Dendritic cell treated with granulocyte-macrophage colony-stimulating factor and Interleukin-4, amounts not matched to agents 40 ng/mL and 50 ng/mL, for 4 days (primary cell): ENCODE measurements around the gene C11orf98.
"Not testable (repeated sequence)": the region's sequence is repeated elsewhere in the genome, so short reads cannot be mapped to it uniquely, and the experiment has no call there.

ENCODE experiments used
- H3K27ac Mint-ChIP-seq: one replicate; pipeline ENCODE4 v1.8.0; 2022; ENCODE audit warnings: mild to moderate bottlenecking, mixed read lengths
- H3K27me3 Mint-ChIP-seq: one replicate; pipeline ENCODE4 v1.8.0; 2022; ENCODE audit warnings: mild to moderate bottlenecking, mixed read lengths
- H3K36me3 Mint-ChIP-seq: one replicate; pipeline ENCODE4 v1.8.0; 2022; ENCODE audit warnings: low read depth, mixed read lengths
- H3K4me1 Mint-ChIP-seq: one replicate; pipeline ENCODE4 v1.8.0; 2022; ENCODE audit warnings: low read depth, mixed read lengths
- H3K4me3 Mint-ChIP-seq: one replicate; pipeline ENCODE4 v1.8.0; 2022; ENCODE audit warnings: mild to moderate bottlenecking, moderate library complexity, mixed read lengths
- H3K9me3 Mint-ChIP-seq: one replicate; pipeline ENCODE4 v1.8.0; 2022; ENCODE audit warnings: mixed read lengths
- intact Hi-C: fragments of 100-400 bp; cut with micrococcal nuclease; formaldehyde crosslinking; loops from one replicate; pipeline ENCODE4 v1.15.0; 2022

The C11orf98 gene

DNA sequence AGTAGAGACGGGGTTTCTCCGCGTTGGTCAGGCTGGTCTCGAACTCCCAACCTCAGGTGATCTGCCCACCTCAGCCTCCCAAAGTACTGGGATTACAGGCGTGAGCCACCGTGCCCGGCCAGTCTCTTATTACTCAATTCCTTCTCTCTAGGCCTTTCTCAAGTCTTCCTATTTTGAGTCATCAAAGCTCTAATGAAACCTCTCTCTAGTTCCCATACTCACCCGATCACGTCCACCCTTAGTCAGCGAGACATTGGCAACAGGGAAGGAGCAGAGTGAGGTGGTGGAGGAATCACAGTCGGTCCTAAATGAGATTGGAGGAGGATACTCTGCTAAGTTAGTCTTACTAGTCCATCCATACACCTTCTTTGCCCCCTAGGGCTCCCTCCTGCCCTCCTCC is 37.2 kb upstream of the C11orf98 start:
- Mint-ChIP-seq H3K36me3 (peaks cover 63% of the 10 kb centered on the region), H3K4me1 (peaks cover 47% of the 10 kb centered on the region), H3K4me3 (no peak overlapping the region), H3K27me3 (no peaks in the 10 kb centered on the region), H3K9me3 (no peaks in the 10 kb centered on the region), H3K27ac (peak overlapping the region; percentile 86)
- intact Hi-C loops = no loop called here

DNA sequence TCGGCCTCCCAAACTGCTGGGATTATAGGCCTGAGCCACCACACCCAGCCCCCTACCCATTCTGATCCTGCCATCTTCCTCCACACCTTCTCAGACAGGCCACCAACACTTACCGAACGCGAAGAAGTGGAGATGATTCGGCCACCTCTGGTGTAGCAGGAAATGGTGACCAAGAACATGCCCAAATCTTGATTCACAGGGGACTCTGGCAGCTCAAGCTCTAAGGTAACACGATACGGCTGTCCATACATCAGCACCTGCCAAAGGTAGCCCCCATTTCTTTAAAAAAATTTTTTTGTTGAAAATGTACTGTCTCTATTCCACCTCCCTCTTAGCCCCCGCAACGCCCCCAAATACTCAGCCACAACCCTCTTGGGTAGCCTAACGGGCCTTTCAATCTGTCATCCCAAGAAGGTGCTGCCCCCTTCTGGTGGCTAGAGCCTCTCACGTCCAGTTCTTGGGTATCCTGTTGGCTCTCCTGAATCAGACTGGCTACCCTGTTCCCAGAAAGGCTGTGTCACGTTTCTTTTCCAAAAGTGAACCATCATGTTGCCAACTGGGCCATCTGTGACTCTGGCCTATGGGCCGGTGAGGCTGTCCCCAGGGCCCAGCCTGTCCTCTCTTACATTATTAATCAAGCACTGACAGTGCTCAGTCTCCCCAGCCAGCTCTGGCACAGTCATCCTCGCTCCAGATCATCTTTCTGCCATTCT is 29.6 kb upstream of the C11orf98 start:
- H3K9me3 Mint-ChIP-seq = no peaks in the 10 kb centered on the region
- peak overlapping the region; percentile 4 for H3K27ac Mint-ChIP-seq
- peaks cover 4% of the 10 kb centered on the region for H3K27me3 Mint-ChIP-seq
- peaks cover 90% of the 10 kb centered on the region for H3K36me3 Mint-ChIP-seq
- peaks cover 9% of the 10 kb centered on the region for H3K4me1 Mint-ChIP-seq
- H3K4me3 Mint-ChIP-seq = no peak overlapping the region
- intact Hi-C loops = loop anchor here (1.0 to 10.0 kb wide), 2 partner anchors 14 to 300 kb away; no protein-coding TSS in a partner anchor

- peaks cover 11% of the 10 kb centered on the region for H3K27me3 Mint-ChIP-seq
- intact Hi-C loops = loop anchor here (1.0 to 10.0 kb wide), 2 partner anchors 13 to 299 kb away; no protein-coding TSS in a partner anchor
- H3K4me1 Mint-ChIP-seq, H3K9me3 Mint-ChIP-seq, H3K4me3 Mint-ChIP-seq, H3K27ac Mint-ChIP-seq: not testable (repeated sequence)
- H3K36me3 Mint-ChIP-seq = peaks cover 87% of the 10 kb centered on the region
Measured at GRCh38 chr11:62693624-62694023, 28.6 kb upstream of the C11orf98 start.

DNA sequence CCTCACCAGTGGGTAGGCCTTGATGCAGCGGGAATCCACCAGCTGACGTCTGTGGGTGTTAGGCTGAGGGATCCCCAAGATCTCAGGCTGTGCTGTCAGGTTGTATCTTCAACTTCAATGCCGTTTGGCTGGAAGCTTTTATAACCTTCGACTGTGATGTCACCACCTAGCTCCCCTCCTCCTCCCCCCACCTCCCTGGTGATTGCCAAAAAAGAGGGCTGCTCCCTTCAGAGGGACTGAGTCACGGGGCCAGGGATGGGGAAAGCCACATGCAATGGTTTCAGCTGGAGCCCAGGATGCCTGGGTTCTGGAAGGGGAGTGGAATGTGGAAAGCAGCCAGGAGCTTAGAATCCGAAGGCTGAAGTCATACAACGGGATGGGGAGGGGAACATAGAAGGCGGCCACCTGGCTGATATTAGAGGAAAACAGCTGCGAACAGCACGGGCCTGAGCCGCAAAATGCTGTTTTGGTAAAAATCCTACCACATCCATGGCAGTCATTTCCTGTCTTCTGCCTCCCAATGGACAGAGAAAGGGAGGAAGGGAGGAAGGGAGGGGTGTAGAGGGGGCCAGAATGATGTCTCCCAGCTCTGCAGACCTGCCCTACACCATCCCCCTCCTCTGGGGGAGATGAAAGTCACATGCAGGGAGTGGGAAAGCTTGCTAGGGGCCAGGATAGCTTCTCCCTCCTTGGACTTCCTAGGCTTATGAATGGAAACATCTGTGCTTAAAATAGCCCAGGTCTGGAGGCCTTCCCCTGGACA is 24.6 kb upstream of the C11orf98 start, which contains the start of gene LRRN4CL:
LRRN4CL (minus strand) TSS at position 110 of the 763 bp plus-strand sequence. CDS start 1,022 bp downstream, outside the sequence.
- Mint-ChIP-seq H3K27ac (no peak within 1 kb of the TSS), H3K27me3 (peaks cover 32% of the 10 kb centered on the region), H3K4me1 (peaks cover 11% of the 10 kb centered on the region), H3K36me3 (peaks cover 54% of the 10 kb centered on the region), H3K9me3 (no peaks in the 10 kb centered on the region), H3K4me3 (no peak within 1 kb of the TSS)
- intact Hi-C loops = loop anchor here (10.0 kb wide), 1 partner anchor 295 kb away; no protein-coding TSS in a partner anchor

GRCh38 chr11:62688491-62688890 is 23.5 kb upstream of the C11orf98 start:
- H3K4me3 Mint-ChIP-seq = no peak overlapping the region
- peaks cover 32% of the 10 kb centered on the region for H3K27me3 Mint-ChIP-seq
- H3K9me3 Mint-ChIP-seq = no peaks in the 10 kb centered on the region
- no peak overlapping the region for H3K27ac Mint-ChIP-seq
- H3K4me1 Mint-ChIP-seq = peaks cover 9% of the 10 kb centered on the region
- H3K36me3 Mint-ChIP-seq = peaks cover 43% of the 10 kb centered on the region
- intact Hi-C loops = no loop called here

DNA sequence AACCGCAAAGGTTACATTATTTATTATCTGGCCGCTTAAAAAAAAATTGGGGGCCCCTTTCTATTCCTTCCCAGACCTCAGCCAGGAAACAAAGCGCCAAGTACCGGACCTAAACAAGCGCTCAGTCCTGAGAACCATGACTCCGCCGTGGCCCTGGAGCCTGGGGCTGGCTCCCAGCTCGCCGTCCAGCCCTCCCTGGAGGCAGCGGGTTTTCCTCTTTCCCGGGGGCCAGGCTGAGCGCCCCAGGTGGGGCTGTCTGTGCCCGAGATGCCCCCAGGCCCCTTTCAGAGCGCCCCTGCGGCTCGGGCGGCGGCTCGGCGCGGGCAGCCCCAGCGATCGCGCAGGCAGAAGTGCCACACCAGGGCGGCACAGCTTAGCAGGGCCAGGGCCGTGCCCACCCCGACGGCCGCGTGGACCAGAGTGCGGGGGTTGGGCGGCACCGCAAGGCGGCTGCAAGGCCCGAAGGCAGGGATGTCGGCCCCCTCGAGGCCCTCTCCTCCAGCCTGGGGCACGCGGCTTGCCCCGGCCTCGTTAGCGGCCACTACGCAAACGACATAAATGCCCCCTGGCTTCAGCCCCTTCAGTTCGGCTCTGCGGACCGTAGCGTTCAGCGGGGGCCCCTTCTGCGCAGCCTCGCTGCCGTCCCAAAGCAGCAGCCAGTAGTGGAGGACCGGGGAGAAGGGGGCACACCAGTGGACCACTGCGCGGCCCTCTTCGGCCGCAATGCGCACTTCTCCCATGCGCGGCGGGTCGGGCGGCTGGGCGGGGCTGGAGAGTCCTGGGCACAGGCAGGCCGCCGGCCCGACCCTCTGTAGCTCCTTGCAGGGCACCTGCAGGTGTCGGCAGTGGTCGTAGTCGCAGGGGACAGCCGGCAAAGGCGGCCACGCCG is 22.7 kb upstream of the C11orf98 start:
- intact Hi-C loops = no loop called here
- Mint-ChIP-seq H3K27me3 (peaks cover 32% of the 10 kb centered on the region), H3K27ac (peak overlapping the region; percentile 25), H3K4me3 (peak overlapping the region; percentile 48), H3K4me1 (peaks cover 9% of the 10 kb centered on the region), H3K9me3 (no peaks in the 10 kb centered on the region), H3K36me3 (peaks cover 38% of the 10 kb centered on the region)

DNA sequence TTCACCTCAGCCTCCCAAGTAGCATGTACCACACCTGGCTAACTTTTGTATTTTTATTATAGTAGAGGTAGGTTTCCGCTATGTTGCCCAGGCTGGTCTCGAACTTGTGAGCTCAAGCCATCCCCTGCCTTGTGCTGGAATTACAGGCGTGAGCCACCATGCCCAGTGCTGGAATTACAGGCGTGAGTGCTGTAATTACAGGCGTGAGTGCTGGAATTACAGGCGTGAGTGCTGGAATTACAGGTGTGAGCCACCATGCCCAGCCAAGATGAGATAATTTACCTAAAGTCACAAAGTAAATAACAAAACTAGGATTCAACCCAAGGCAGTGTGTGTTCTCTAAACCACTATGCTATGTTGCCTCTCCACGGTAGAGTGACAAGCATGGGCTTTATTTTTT is 17.5 kb upstream of the C11orf98 start:
- Mint-ChIP-seq H3K27ac (no peak overlapping the region), H3K27me3 (peaks cover 10% of the 10 kb centered on the region), H3K4me1 (peaks cover 23% of the 10 kb centered on the region), H3K9me3 (no peaks in the 10 kb centered on the region), H3K36me3 (peaks cover 15% of the 10 kb centered on the region), H3K4me3 (no peak overlapping the region)
- intact Hi-C loops = no loop called here

DNA sequence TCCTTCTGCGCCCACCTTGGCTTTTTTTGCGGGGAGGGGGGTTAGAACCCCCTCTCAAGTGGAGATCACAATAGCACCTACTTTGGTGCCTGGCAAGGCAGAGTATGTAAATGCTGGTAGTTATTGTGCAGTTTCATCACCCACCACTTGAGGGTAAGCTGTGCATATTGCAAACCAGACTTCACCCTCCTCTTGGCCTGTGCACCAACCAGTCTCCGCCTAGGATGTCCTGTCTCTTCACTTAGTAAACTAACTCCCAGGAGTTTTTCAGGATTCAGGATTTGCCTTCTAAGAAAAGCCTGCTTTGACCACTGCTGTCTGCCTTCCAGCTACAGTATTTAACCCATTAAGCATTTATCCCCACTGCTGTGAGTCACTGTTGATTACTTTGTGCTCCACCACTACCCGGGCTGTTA is 15.8 kb upstream of the C11orf98 start:
- H3K27me3 Mint-ChIP-seq = no peaks in the 10 kb centered on the region
- H3K27ac Mint-ChIP-seq = peak overlapping the region; percentile 39
- H3K4me1 Mint-ChIP-seq = peaks cover 38% of the 10 kb centered on the region
- no peaks in the 10 kb centered on the region for H3K9me3 Mint-ChIP-seq
- peaks cover 32% of the 10 kb centered on the region for H3K36me3 Mint-ChIP-seq
- H3K4me3 Mint-ChIP-seq = peak overlapping the region; percentile 4
- intact Hi-C loops = loop anchor here (1.0 kb wide), 1 partner anchor 13 kb away; no protein-coding TSS in a partner anchor

GRCh38 chr11:62678770-62679696 is 14.0 kb upstream of the C11orf98 start, which contains the start of gene UBXN1:
TSS of gene UBXN1 (minus strand) at chr11:62679073. CDS start at chr11:62678923, 150 bp downstream.
- Mint-ChIP-seq H3K27me3 (no peaks in the 10 kb centered on the region), H3K4me3 (peak within 1 kb of the TSS; percentile 87), H3K4me1 (peaks cover 44% of the 10 kb centered on the region), H3K36me3 (peaks cover 48% of the 10 kb centered on the region), H3K9me3 (no peaks in the 10 kb centered on the region), H3K27ac (peak within 1 kb of the TSS; percentile 95)
- intact Hi-C loops = loop anchor here (1.0 kb wide), 1 partner anchor 26 kb away; the partner anchor contains the start of gene INTS5

DNA sequence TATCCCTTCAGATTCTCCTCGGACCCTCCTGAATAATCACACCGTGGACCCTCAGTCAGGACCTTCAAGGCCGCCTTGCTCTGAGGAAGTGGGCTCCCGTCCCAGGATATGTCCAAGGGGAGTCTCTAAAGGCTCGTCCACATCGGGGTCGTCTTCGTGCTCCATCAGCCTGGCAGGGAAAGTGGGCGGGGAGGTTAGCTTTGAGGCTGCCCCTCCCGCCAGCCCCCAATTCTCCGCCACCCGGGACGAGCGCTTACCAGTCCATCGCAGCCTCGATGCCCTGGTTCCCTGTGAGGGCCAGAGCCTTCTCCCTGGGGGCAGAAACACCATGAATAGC is 13.4 kb upstream of the C11orf98 start:
- intact Hi-C loops = no loop called here
- peak overlapping the region; percentile 95 for H3K27ac Mint-ChIP-seq
- H3K27me3 Mint-ChIP-seq = no peaks in the 10 kb centered on the region
- H3K4me3 Mint-ChIP-seq = peak overlapping the region; percentile 87
- H3K9me3 Mint-ChIP-seq = no peaks in the 10 kb centered on the region
- peaks cover 54% of the 10 kb centered on the region for H3K36me3 Mint-ChIP-seq
- peaks cover 44% of the 10 kb centered on the region for H3K4me1 Mint-ChIP-seq

GRCh38 chr11:62677714-62678113 is 12.7 kb upstream of the C11orf98 start:
- Mint-ChIP-seq H3K36me3 (peaks cover 59% of the 10 kb centered on the region), H3K27ac (peak overlapping the region; percentile 95), H3K27me3 (no peaks in the 10 kb centered on the region), H3K4me3 (peak overlapping the region; percentile 87), H3K9me3 (no peaks in the 10 kb centered on the region), H3K4me1 (peaks cover 49% of the 10 kb centered on the region)
- intact Hi-C loops = no loop called here

GRCh38 chr11:62677156-62677555 is 12.1 kb upstream of the C11orf98 start:
- Mint-ChIP-seq H3K27ac (peak overlapping the region; percentile 95), H3K4me1 (peaks cover 54% of the 10 kb centered on the region), H3K36me3 (peaks cover 64% of the 10 kb centered on the region), H3K4me3 (no peak overlapping the region), H3K9me3 (no peaks in the 10 kb centered on the region), H3K27me3 (no peaks in the 10 kb centered on the region)
- intact Hi-C loops = no loop called here
